Endothelial cell of umbilical vein (primary cell): ENCODE data around the gene WRAP53.
A peak's percentile ranks its signal among the peaks of the same experiment; 100 is the strongest.

ENCODE experiments used
- CTCF ChIP-seq, 2 donors: IDR thresholded peaks; 1 replicate in 1 of 2; 2 replicates in 1 of 2; pipeline ENCODE4 v1.5.1; 2011; ENCODE audit warnings: low read length in 2 of 2, mild to moderate bottlenecking in 2 of 2, moderate library complexity in 2 of 2, control low read depth in 1 of 2, inconsistent platforms in 1 of 2, low read depth in 1 of 2; ENCODE audit not compliant: insufficient read depth in 1 of 2; ENCODE audit errors: extremely low read depth in 1 of 2
- EZH2 ChIP-seq: IDR thresholded peaks from 2 replicates; pipeline ENCODE4 v1.6.1; 2012; ENCODE audit warnings: borderline replicate concordance, low read depth, mild to moderate bottlenecking, moderate library complexity, low read length, inconsistent platforms; ENCODE audit not compliant: severe bottlenecking
- FOS ChIP-seq: IDR thresholded peaks from 2 replicates; pipeline ENCODE4 v1.6.1; 2011; ENCODE audit warnings: mild to moderate bottlenecking, low read length, moderate library complexity, borderline replicate concordance; ENCODE audit not compliant: insufficient read depth
- GATA2 ChIP-seq: IDR thresholded peaks from 2 replicates; pipeline ENCODE4 v1.7.0; 2011; ENCODE audit warnings: low read depth, mild to moderate bottlenecking, moderate library complexity, mixed read lengths, low read length; ENCODE audit not compliant: insufficient read length, insufficient read depth
- JUN ChIP-seq: IDR thresholded peaks from 2 replicates; pipeline ENCODE4 v1.6.1; 2011; ENCODE audit warnings: borderline replicate concordance, low read depth; ENCODE audit not compliant: insufficient read length, insufficient read depth
- MAX ChIP-seq: IDR thresholded peaks from 2 replicates; pipeline ENCODE4 v1.6.1; 2011; ENCODE audit not compliant: insufficient read depth, insufficient read length
- MYC ChIP-seq: IDR thresholded peaks from one replicate; pipeline ENCODE4 v1.6.1; 2011; ENCODE audit warnings: mild to moderate bottlenecking, low read depth, low read length
- POLR2A ChIP-seq: IDR thresholded peaks from 2 replicates; pipeline ENCODE4 v1.6.1; 2012; ENCODE audit warnings: low read depth, mild to moderate bottlenecking, control low read depth, low read length
- POLR2AphosphoS5 ChIP-seq: IDR thresholded peaks from 2 replicates; pipeline ENCODE4 v1.6.1; 2012; ENCODE audit warnings: low read depth, mild to moderate bottlenecking, control low read depth, low read length, moderate library complexity; ENCODE audit not compliant: insufficient read depth

GRCh38 chr17:7750321-7750821 is 62.1 kb downstream of the WRAP53 start:
- TF ChIP-seq CTCF (IDR thresholded peaks at IDR 0.05; ENCODE audit: extremely low read depth in 1 of 2, insufficient read depth in 1 of 2, low read depth in 1 of 2, low read length in 2 of 2): no peak
- no peak for TF ChIP-seq POLR2AphosphoS5
- no peak for TF ChIP-seq POLR2A
- TF ChIP-seq EZH2: no peak
- no peak for TF ChIP-seq GATA2
- TF ChIP-seq MAX: no peak
- TF ChIP-seq JUN: no peak
- no peak for TF ChIP-seq MYC
- peak; percentile 35 for TF ChIP-seq FOS
